Activated CD4-positive, alpha-beta memory T cell treated with anti-CD3 and anti-CD28 coated beads, Interleukin-2, amount 10 ng/mL, durations not matched to agents 7 days and 5 days (primary cell): ENCODE measurements around the gene CTTNBP2. TPM values are rescaled to one million over a fixed set of nuclear protein-coding genes. Genes with fewer than 3 reads are reported as not detected.

Experiments
- CTCF ChIA-PET: fragments of 350-600 bp; sonication (Branson Sonifier 250); formaldehyde crosslinking; loops from one replicate; lab custom pipeline; 2021; ENCODE audit warnings: antibody characterized with exemption, inconsistent platforms; lab: Charles Lee
- POLR2A ChIA-PET: fragments of 350-600 bp; sonication (Branson Sonifier 250); formaldehyde crosslinking; loops from one replicate; lab custom pipeline; 2021; ENCODE audit warnings: antibody characterized with exemption; lab: Charles Lee
- DNase-seq: peaks from one replicate; pipeline ENCODE4 v3.0.0-alpha.2; 2020
- H3K27ac Mint-ChIP-seq: one replicate; pipeline ENCODE4 v1.8.0; 2021; ENCODE audit warnings: mild to moderate bottlenecking, mixed read lengths
- H3K27me3 Mint-ChIP-seq: one replicate; pipeline ENCODE4 v1.8.0; 2021; ENCODE audit warnings: mixed read lengths
- H3K36me3 Mint-ChIP-seq: one replicate; pipeline ENCODE4 v1.8.0; 2021; ENCODE audit warnings: low read depth, mixed read lengths
- H3K4me1 Mint-ChIP-seq: one replicate; pipeline ENCODE4 v1.8.0; 2021; ENCODE audit warnings: mixed read lengths
- H3K4me3 Mint-ChIP-seq: one replicate; pipeline ENCODE4 v1.8.0; 2021; ENCODE audit warnings: mild to moderate bottlenecking, mixed read lengths
- H3K9me3 Mint-ChIP-seq: one replicate; pipeline ENCODE4 v1.8.0; 2021; ENCODE audit warnings: mixed read lengths
- total RNA-seq, 2 experiments: library from RNA; stranded (reverse); gene quantifications; one replicate each; pipeline ENCODE4 v1.2.3, GENCODE V29; 2021

Gene CTTNBP2
- total RNA-seq, 2 experiments from 2014 or later, result not detected

- H3K4me3 Mint-ChIP-seq, result no peak overlapping the region
- no peaks in the 10 kb centered on the region for H3K36me3 Mint-ChIP-seq
- no peak overlapping the region for H3K27ac Mint-ChIP-seq
- no peak for DNase-seq
- ChIA-PET CTCF (no interaction called here), POLR2A (no interaction called here)
- no peaks in the 10 kb centered on the region for H3K4me1 Mint-ChIP-seq
- no peaks in the 10 kb centered on the region for H3K27me3 Mint-ChIP-seq
- H3K9me3 Mint-ChIP-seq, result no peaks in the 10 kb centered on the region
Observed at GRCh38 chr7:117669818-117670217, 203.4 kb downstream of the CTTNBP2 start.

- no peaks in the 10 kb centered on the region for H3K9me3 Mint-ChIP-seq
- no peaks in the 10 kb centered on the region for H3K27me3 Mint-ChIP-seq
- no peak for DNase-seq
- POLR2A ChIA-PET, result no interaction called here
- CTCF ChIA-PET, result no interaction called here
- no peak overlapping the region for H3K27ac Mint-ChIP-seq
- H3K36me3 Mint-ChIP-seq, result no peaks in the 10 kb centered on the region
- H3K4me1 Mint-ChIP-seq, result no peaks in the 10 kb centered on the region
- no peak overlapping the region for H3K4me3 Mint-ChIP-seq
Observed at GRCh38 chr7:117667456-117667855, 205.8 kb downstream of the CTTNBP2 start.

- ChIA-PET POLR2A (no interaction called here), CTCF (no interaction called here)
- no peaks in the 10 kb centered on the region for H3K9me3 Mint-ChIP-seq
Observed at GRCh38 chr7:117666689-117667088, 206.6 kb downstream of the CTTNBP2 start.

GRCh38 chr7:117666031-117666430 lies 207.2 kb downstream of the CTTNBP2 start:
- ChIA-PET CTCF (no interaction called here), POLR2A (no interaction called here)
- Mint-ChIP-seq H3K27ac (no peak overlapping the region), H3K4me1 (no peaks in the 10 kb centered on the region), H3K27me3 (no peaks in the 10 kb centered on the region), H3K36me3 (no peaks in the 10 kb centered on the region), H3K4me3 (no peak overlapping the region), H3K9me3 (no peaks in the 10 kb centered on the region)
- no peak for DNase-seq

More at GRCh38 chr7:117666689-117667088, 206.6 kb downstream of the CTTNBP2 start:
- Mint-ChIP-seq H3K27ac (no peak overlapping the region), H3K36me3 (no peaks in the 10 kb centered on the region), H3K4me1 (no peaks in the 10 kb centered on the region), H3K4me3 (no peak overlapping the region), H3K27me3 (no peaks in the 10 kb centered on the region)
- DNase-seq, result no peak

- DNase-seq, result no peak
- Mint-ChIP-seq H3K27me3 (no peaks in the 10 kb centered on the region), H3K4me3 (no peak overlapping the region), H3K9me3 (no peaks in the 10 kb centered on the region), H3K36me3 (no peaks in the 10 kb centered on the region), H3K27ac (no peak overlapping the region), H3K4me1 (no peaks in the 10 kb centered on the region)
- CTCF ChIA-PET, result no interaction called here
- POLR2A ChIA-PET, result no interaction called here
Observed at GRCh38 chr7:117665368-117665767, 207.9 kb downstream of the CTTNBP2 start.

- no peaks in the 10 kb centered on the region for H3K4me1 Mint-ChIP-seq
Observed at GRCh38 chr7:117664047-117664446, 209.2 kb downstream of the CTTNBP2 start.

GRCh38 chr7:117661328-117661727 lies 211.9 kb downstream of the CTTNBP2 start:
- no peak for DNase-seq
- H3K36me3 Mint-ChIP-seq, result no peaks in the 10 kb centered on the region
- H3K4me1 Mint-ChIP-seq, result no peaks in the 10 kb centered on the region
- H3K4me3 Mint-ChIP-seq, result no peak overlapping the region
- no peak overlapping the region for H3K27ac Mint-ChIP-seq
- no peaks in the 10 kb centered on the region for H3K9me3 Mint-ChIP-seq
- no peaks in the 10 kb centered on the region for H3K27me3 Mint-ChIP-seq
- POLR2A ChIA-PET, result no interaction called here
- CTCF ChIA-PET, result no interaction called here

More at GRCh38 chr7:117664047-117664446, 209.2 kb downstream of the CTTNBP2 start:
- CTCF ChIA-PET, result no interaction called here
- no peaks in the 10 kb centered on the region for H3K9me3 Mint-ChIP-seq
- no peak overlapping the region for H3K27ac Mint-ChIP-seq
- no peaks in the 10 kb centered on the region for H3K36me3 Mint-ChIP-seq
- no peak for DNase-seq
- H3K4me3 Mint-ChIP-seq, result no peak overlapping the region
- POLR2A ChIA-PET, result no interaction called here
- no peaks in the 10 kb centered on the region for H3K27me3 Mint-ChIP-seq
